Measurements from ENCODE around the gene GBX2. TPM values are rescaled to one million over a fixed set of nuclear protein-coding genes. Genes with fewer than 3 reads are reported as not detected.

GBX2 gene
- total RNA-seq, 6 experiments from 2014 or later = not detected

- DNase-seq = no peak
- 67% methylated on average over 3 of the region's 12 CpGs for WGBS (ENCODE audit: insufficient coverage, low coverage, low lambda C conversion rate, missing lambda C conversion rate)
- Histone ChIP-seq H3K9me3 (no peaks in the 10 kb centered on the region), H3K4me3 (no peak overlapping the region), H3K36me3 (no peaks in the 10 kb centered on the region), H3K4me1 (peaks cover 0 to 18% (median 0%) of the 10 kb centered on the region in 4 donors), H3K27me3 (peaks cover 14 to 19% of the 10 kb centered on the region in 2 donors), H3K27ac (no peak overlapping the region)
- no peak for ATAC-seq
- TF ChIP-seq CTCF (IDR thresholded peaks at IDR 0.05) (no peak), POLR2A (IDR thresholded peaks at IDR 0.05) (no peak)
- intact Hi-C loops (cut with DNase I) = no loop called here
Measured at GRCh38 chr2:236161531-236161930, 6.7 kb downstream of the GBX2 start.

DNA sequence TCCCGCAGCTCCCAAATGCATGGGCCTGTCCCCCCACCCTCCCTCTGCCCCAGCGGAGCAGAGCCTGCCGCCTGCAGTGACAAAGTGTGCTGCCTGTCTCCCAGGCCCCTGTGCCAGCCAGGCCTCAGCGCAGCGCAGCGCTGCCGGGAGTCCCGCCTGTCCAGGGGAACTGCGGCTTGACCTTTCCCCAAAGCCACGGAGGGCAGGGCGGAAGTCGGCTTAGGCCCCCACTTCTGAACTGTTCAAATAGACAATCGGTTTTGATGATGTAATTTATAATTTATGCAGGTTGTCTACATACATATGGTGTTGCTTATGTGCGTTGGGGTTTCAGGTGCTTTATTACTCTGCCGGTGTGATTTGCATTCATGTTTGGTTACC lies 7.1 kb downstream of the GBX2 start:
- Histone ChIP-seq H3K36me3 (no peaks in the 10 kb centered on the region), H3K27me3 (peaks cover 13 to 15% of the 10 kb centered on the region in 2 donors), H3K4me1 (peaks cover 0 to 18% (median 0%) of the 10 kb centered on the region in 4 donors), H3K27ac (no peak overlapping the region), H3K9me3 (no peaks in the 10 kb centered on the region), H3K4me3 (no peak overlapping the region)
- TF ChIP-seq CTCF (IDR thresholded peaks at IDR 0.05) (no peak), POLR2A (IDR thresholded peaks at IDR 0.05) (no peak)
- ATAC-seq = no peak
- intact Hi-C loops (cut with DNase I) = no loop called here
- no peak for DNase-seq
- 23% methylated on average over 5 of the region's 15 CpGs for WGBS (ENCODE audit: insufficient coverage, low coverage, low lambda C conversion rate, missing lambda C conversion rate)

- WGBS (ENCODE audit: insufficient coverage, low coverage, low lambda C conversion rate, missing lambda C conversion rate) = 15% methylated on average over 8 of the region's 22 CpGs
- peaks cover 0 to 18% (median 0%) of the 10 kb centered on the region in 4 donors for H3K4me1 ChIP-seq
- no peak for ATAC-seq
- no peak overlapping the region for H3K4me3 ChIP-seq
- no peaks in the 10 kb centered on the region for H3K36me3 ChIP-seq
- H3K27ac ChIP-seq = no peak overlapping the region
- peaks cover 8 to 9% of the 10 kb centered on the region in 2 donors for H3K27me3 ChIP-seq
- DNase-seq = no peak
- no peak for TF ChIP-seq CTCF (IDR thresholded peaks at IDR 0.05)
- H3K9me3 ChIP-seq = no peaks in the 10 kb centered on the region
- intact Hi-C loops (cut with DNase I) = no loop called here
Measured at GRCh38 chr2:236160366-236161081, 7.7 kb downstream of the GBX2 start.

- Histone ChIP-seq H3K9me3 (no peaks in the 10 kb centered on the region), H3K27me3 (peaks cover 5 to 8% of the 10 kb centered on the region in 2 donors), H3K36me3 (no peaks in the 10 kb centered on the region), H3K4me3 (no peak overlapping the region), H3K27ac (no peak overlapping the region), H3K4me1 (peaks cover 0 to 16% (median 0%) of the 10 kb centered on the region in 4 donors)
- intact Hi-C loops (cut with DNase I) = no loop called here
- ATAC-seq (no peak), DNase-seq (no peak)
- no peak for TF ChIP-seq CTCF (IDR thresholded peaks at IDR 0.05)
- TF ChIP-seq POLR2A (IDR thresholded peaks at IDR 0.05) = no peak
- WGBS (ENCODE audit: insufficient coverage, low coverage, low lambda C conversion rate, missing lambda C conversion rate) = no CpG with 5 or more reads among the region's 33 CpGs
Measured at GRCh38 chr2:236159778-236160170, 8.4 kb downstream of the GBX2 start.
